GM12892 (cell line): ENCODE results near the gene SDSL.

Experiments
- DNase-seq: peaks from one replicate; pipeline ENCODE4 v3.0.0; 2011; ENCODE audit not compliant: insufficient read length
- FAIRE-seq: peaks from 2 replicates; lab custom pipeline; 2011; peaks lifted over from hg19 to GRCh38; lab: Jason Lieb, UNC
- POLR2A ChIP-seq: IDR thresholded peaks from 2 replicates; pipeline ENCODE4 v1.6.1; 2011; ENCODE audit warnings: low read depth, low read length, control low read depth
- POLR2AphosphoS5 ChIP-seq: IDR thresholded peaks from 2 replicates; pipeline ENCODE4 v1.6.1; 2011; ENCODE audit warnings: low read depth, low read length, control low read depth
- TAF1 ChIP-seq: IDR thresholded peaks from 2 replicates; pipeline ENCODE4 v1.6.1; 2011; ENCODE audit warnings: low read depth, mild to moderate bottlenecking, control low read depth, low read length, borderline replicate concordance

SDSL gene

GRCh38 chr12:113388351-113388750 lies 33.8 kb upstream of the SDSL start:
- FAIRE-seq: no peak
- DNase-seq: no peak
- TF ChIP-seq TAF1: no peak
- TF ChIP-seq POLR2AphosphoS5: no peak
- no peak for TF ChIP-seq POLR2A

GRCh38 chr12:113390064-113391043 lies 31.8 kb upstream of the SDSL start:
- FAIRE-seq: no peak
- no peak for DNase-seq
- TF ChIP-seq TAF1: no peak
- no peak for TF ChIP-seq POLR2AphosphoS5
- no peak for TF ChIP-seq POLR2A

GRCh38 chr12:113391145-113391544 lies 31.0 kb upstream of the SDSL start:
- FAIRE-seq (no peak), DNase-seq (no peak)
- TF ChIP-seq POLR2AphosphoS5 (no peak), TAF1 (no peak), POLR2A (no peak)

- no peak for TF ChIP-seq POLR2A
- no peak for TF ChIP-seq POLR2AphosphoS5
- FAIRE-seq (no peak), DNase-seq (no peak)
Observed at GRCh38 chr12:113391650-113392337, 30.4 kb upstream of the SDSL start.

- FAIRE-seq: no peak
- DNase-seq: no peak
- no peak for TF ChIP-seq POLR2AphosphoS5
- no peak for TF ChIP-seq TAF1
- no peak for TF ChIP-seq POLR2A
Observed at GRCh38 chr12:113392520-113392919, 29.7 kb upstream of the SDSL start.

- no peak for TF ChIP-seq POLR2AphosphoS5
- no peak for TF ChIP-seq POLR2A
- TF ChIP-seq TAF1: no peak
- no peak for FAIRE-seq
- DNase-seq: no peak
Observed at GRCh38 chr12:113392988-113393579, 29.1 kb upstream of the SDSL start.

- TF ChIP-seq POLR2AphosphoS5 (no peak), TAF1 (no peak), POLR2A (no peak)
- no peak for FAIRE-seq
- DNase-seq: no peak
Observed at GRCh38 chr12:113393749-113394148, 28.4 kb upstream of the SDSL start.

GRCh38 chr12:113395119-113395518 lies 27.1 kb upstream of the SDSL start:
- DNase-seq (no peak), FAIRE-seq (no peak)
- TF ChIP-seq POLR2AphosphoS5 (no peak), TAF1 (no peak), POLR2A (no peak)

- no peak for DNase-seq
- no peak for FAIRE-seq
- no peak for TF ChIP-seq POLR2AphosphoS5
- TF ChIP-seq POLR2A: no peak
- TF ChIP-seq TAF1: no peak
Observed at GRCh38 chr12:113396200-113396599, 26.0 kb upstream of the SDSL start.

- DNase-seq (no peak), FAIRE-seq (no peak)
- TF ChIP-seq TAF1 (no peak), POLR2AphosphoS5 (no peak), POLR2A (no peak)
Observed at GRCh38 chr12:113396828-113397496, 25.2 kb upstream of the SDSL start.

- DNase-seq (no peak), FAIRE-seq (no peak)
Observed at GRCh38 chr12:113397497-113398197, 24.5 kb upstream of the SDSL start.

More at GRCh38 chr12:113397497-113398197, 24.5 kb upstream of the SDSL start:
- TF ChIP-seq POLR2A: no peak
- TF ChIP-seq POLR2AphosphoS5: no peak
- TF ChIP-seq TAF1: no peak
